ENCODE measurements around the gene TCAF1.

DNA sequence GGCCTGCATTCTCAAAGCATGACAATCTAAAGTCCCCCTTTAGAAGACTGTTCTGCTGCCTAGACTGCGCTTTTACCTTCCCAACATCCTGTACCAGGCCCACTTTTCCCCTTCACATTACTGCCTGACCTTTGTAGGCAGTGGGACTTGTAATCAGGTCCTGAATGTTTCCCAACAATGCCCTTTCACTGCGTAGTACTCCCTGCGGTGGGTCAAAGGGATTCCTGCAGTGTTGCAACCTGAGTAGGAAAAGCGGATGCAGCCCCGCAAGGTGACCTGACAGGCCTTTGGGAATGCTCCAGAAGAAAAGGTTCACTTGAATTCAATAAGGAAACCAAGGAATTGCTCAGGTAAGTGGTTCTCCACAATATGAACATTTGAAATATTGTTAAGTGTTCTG, 4.9 kb upstream of the TCAF1 start:
- TF ChIP-seq FOXM1 (IDR thresholded peaks at IDR 0.05; ENCODE audit: borderline replicate concordance): no peak
- TF ChIP-seq, protein P1, sequence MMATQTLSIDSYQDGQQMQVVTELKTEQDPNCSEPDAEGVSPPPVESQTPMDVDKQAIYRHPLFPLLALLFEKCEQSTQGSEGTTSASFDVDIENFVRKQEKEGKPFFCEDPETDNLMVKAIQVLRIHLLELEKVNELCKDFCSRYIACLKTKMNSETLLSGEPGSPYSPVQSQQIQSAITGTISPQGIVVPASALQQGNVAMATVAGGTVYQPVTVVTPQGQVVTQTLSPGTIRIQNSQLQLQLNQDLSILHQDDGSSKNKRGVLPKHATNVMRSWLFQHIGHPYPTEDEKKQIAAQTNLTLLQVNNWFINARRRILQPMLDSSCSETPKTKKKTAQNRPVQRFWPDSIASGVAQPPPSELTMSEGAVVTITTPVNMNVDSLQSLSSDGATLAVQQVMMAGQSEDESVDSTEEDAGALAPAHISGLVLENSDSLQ (IDR thresholded peaks at IDR 0.05): no peak
- no peak for TF ChIP-seq FOXA1 (IDR thresholded peaks at IDR 0.05)
- no peak for TF ChIP-seq SUZ12 (IDR thresholded peaks at IDR 0.05)
- TF ChIP-seq HDGF (IDR thresholded peaks at IDR 0.05; ENCODE audit: borderline replicate concordance): no peak
